Activated naive CD4-positive, alpha-beta T cell treated with anti-CD3 and anti-CD28 coated beads, Interleukin-2, amount 10 ng/mL, durations not matched to agents 7 days and 5 days (primary cell): ENCODE measurements around the gene SCFD2.
"Not testable (repeated sequence)": the region's sequence is repeated elsewhere in the genome, so short reads cannot be mapped to it uniquely, and the experiment has no call there.

ENCODE experiments used
- CTCF ChIA-PET: fragments of 350-600 bp; sonication (Branson Sonifier 250); formaldehyde crosslinking; loops from one replicate; lab custom pipeline; 2021; ENCODE audit warnings: antibody characterized with exemption; lab: Charles Lee
- DNase-seq: peaks from one replicate; pipeline ENCODE4 v3.0.0-alpha.2; 2020
- H3K27ac Mint-ChIP-seq: one replicate; pipeline ENCODE4 v1.8.0; 2021; ENCODE audit warnings: mild to moderate bottlenecking, moderate library complexity, mixed read lengths
- H3K27me3 Mint-ChIP-seq: one replicate; pipeline ENCODE4 v1.8.0; 2021; ENCODE audit warnings: mild to moderate bottlenecking, mixed read lengths
- H3K36me3 Mint-ChIP-seq: one replicate; pipeline ENCODE4 v1.8.0; 2021; ENCODE audit warnings: mixed read lengths
- H3K4me1 Mint-ChIP-seq: one replicate; pipeline ENCODE4 v1.8.0; 2021; ENCODE audit warnings: mixed read lengths
- H3K4me3 Mint-ChIP-seq: one replicate; pipeline ENCODE4 v1.8.0; 2021; ENCODE audit warnings: mild to moderate bottlenecking, moderate library complexity, mixed read lengths
- H3K9me3 Mint-ChIP-seq: one replicate; pipeline ENCODE4 v1.8.0; 2021; ENCODE audit warnings: mixed read lengths

SCFD2 gene

GRCh38 chr4:52842792-52843191 lies 523.1 kb downstream of the SCFD2 start:
- Mint-ChIP-seq H3K36me3 (no peaks in the 10 kb centered on the region), H3K4me3 (no peak overlapping the region), H3K27ac (no peak overlapping the region), H3K27me3 (peaks cover 12% of the 10 kb centered on the region), H3K9me3 (no peaks in the 10 kb centered on the region), H3K4me1 (peaks cover 2% of the 10 kb centered on the region)
- CTCF ChIA-PET = no interaction called here
- DNase-seq = no peak

GRCh38 chr4:52841682-52842456 lies 524.0 kb downstream of the SCFD2 start:
- DNase-seq = no peak
- H3K9me3 Mint-ChIP-seq = no peaks in the 10 kb centered on the region
- CTCF ChIA-PET = no interaction called here

GRCh38 chr4:52840531-52841370 lies 525.1 kb downstream of the SCFD2 start:
- H3K27ac Mint-ChIP-seq = no peak overlapping the region

More at GRCh38 chr4:52841682-52842456, 524.0 kb downstream of the SCFD2 start:
- H3K4me3 Mint-ChIP-seq = no peak overlapping the region
- peaks cover 16% of the 10 kb centered on the region for H3K27me3 Mint-ChIP-seq
- no peak overlapping the region for H3K27ac Mint-ChIP-seq
- no peaks in the 10 kb centered on the region for H3K36me3 Mint-ChIP-seq
- peaks cover 2% of the 10 kb centered on the region for H3K4me1 Mint-ChIP-seq

GRCh38 chr4:52838729-52839586 lies 526.9 kb downstream of the SCFD2 start:
- DNase-seq = no peak
- CTCF ChIA-PET = interaction anchor here (0.6 kb wide), 1 partner anchor 191 kb away, joined by 5 read pairs; no protein-coding TSS in a partner anchor
- no peaks in the 10 kb centered on the region for H3K9me3 Mint-ChIP-seq
- H3K36me3 Mint-ChIP-seq = no peaks in the 10 kb centered on the region
- no peak overlapping the region for H3K27ac Mint-ChIP-seq
- H3K4me3 Mint-ChIP-seq = no peak overlapping the region
- peaks cover 2% of the 10 kb centered on the region for H3K4me1 Mint-ChIP-seq
- H3K27me3 Mint-ChIP-seq = peaks cover 15% of the 10 kb centered on the region

More at GRCh38 chr4:52840531-52841370, 525.1 kb downstream of the SCFD2 start:
- H3K4me3 Mint-ChIP-seq = no peak overlapping the region
- H3K9me3 Mint-ChIP-seq = no peaks in the 10 kb centered on the region
- H3K36me3 Mint-ChIP-seq = no peaks in the 10 kb centered on the region
- CTCF ChIA-PET = no interaction called here
- H3K27me3 Mint-ChIP-seq = peaks cover 16% of the 10 kb centered on the region
- H3K4me1 Mint-ChIP-seq = peaks cover 2% of the 10 kb centered on the region
- DNase-seq = no peak

GRCh38 chr4:52837716-52838558 lies 527.9 kb downstream of the SCFD2 start:
- Mint-ChIP-seq H3K27ac (no peak overlapping the region), H3K4me1 (no peaks in the 10 kb centered on the region), H3K9me3 (no peaks in the 10 kb centered on the region), H3K36me3 (no peaks in the 10 kb centered on the region), H3K27me3 (peaks cover 13% of the 10 kb centered on the region), H3K4me3 (no peak overlapping the region)
- CTCF ChIA-PET = interaction anchor here (0.6 kb wide), 1 partner anchor 192 kb away, joined by 5 read pairs; no protein-coding TSS in a partner anchor
- no peak for DNase-seq

- Mint-ChIP-seq H3K4me1 (no peaks in the 10 kb centered on the region), H3K27me3 (peaks cover 19% of the 10 kb centered on the region), H3K4me3 (no peak overlapping the region), H3K9me3 (no peaks in the 10 kb centered on the region), H3K36me3 (no peaks in the 10 kb centered on the region), H3K27ac (no peak overlapping the region)
- CTCF ChIA-PET = no interaction called here
- DNase-seq = no peak
Observed at GRCh38 chr4:52836678-52837077, 529.2 kb downstream of the SCFD2 start.

GRCh38 chr4:52836120-52836519 lies 529.7 kb downstream of the SCFD2 start:
- no peak overlapping the region for H3K27ac Mint-ChIP-seq
- H3K4me3 Mint-ChIP-seq = no peak overlapping the region
- no peaks in the 10 kb centered on the region for H3K36me3 Mint-ChIP-seq
- DNase-seq = no peak
- H3K4me1 Mint-ChIP-seq = no peaks in the 10 kb centered on the region
- CTCF ChIA-PET = no interaction called here
- H3K27me3 Mint-ChIP-seq = peaks cover 19% of the 10 kb centered on the region
- no peaks in the 10 kb centered on the region for H3K9me3 Mint-ChIP-seq

GRCh38 chr4:52834641-52835456 lies 531.0 kb downstream of the SCFD2 start:
- CTCF ChIA-PET, H3K4me3 Mint-ChIP-seq, H3K27ac Mint-ChIP-seq, DNase-seq, H3K9me3 Mint-ChIP-seq, H3K4me1 Mint-ChIP-seq, H3K36me3 Mint-ChIP-seq: not testable (repeated sequence)
- H3K27me3 Mint-ChIP-seq = peaks cover 16% of the 10 kb centered on the region

- H3K4me1 Mint-ChIP-seq = no peaks in the 10 kb centered on the region
- peaks cover 16% of the 10 kb centered on the region for H3K27me3 Mint-ChIP-seq
- H3K27ac Mint-ChIP-seq = no peak overlapping the region
- no peaks in the 10 kb centered on the region for H3K9me3 Mint-ChIP-seq
- H3K36me3 Mint-ChIP-seq = no peaks in the 10 kb centered on the region
- no peak for DNase-seq
- no peak overlapping the region for H3K4me3 Mint-ChIP-seq
- CTCF ChIA-PET = no interaction called here
Observed at GRCh38 chr4:52833941-52834525, 531.8 kb downstream of the SCFD2 start.

GRCh38 chr4:52825460-52826090 lies 540.3 kb downstream of the SCFD2 start:
- Mint-ChIP-seq H3K9me3 (peaks cover 8% of the 10 kb centered on the region), H3K36me3 (no peaks in the 10 kb centered on the region), H3K4me1 (peaks cover 36% of the 10 kb centered on the region), H3K4me3 (no peak overlapping the region), H3K27me3 (no peaks in the 10 kb centered on the region), H3K27ac (no peak overlapping the region)
- DNase-seq = no peak
- CTCF ChIA-PET = interaction anchor here (1.3 kb wide), 1 partner anchor 86 kb away, joined by 5 read pairs; no protein-coding TSS in a partner anchor

- CTCF ChIA-PET = interaction anchor here (1.3 kb wide), 1 partner anchor 87 kb away, joined by 5 read pairs; no protein-coding TSS in a partner anchor
- H3K36me3 Mint-ChIP-seq = no peaks in the 10 kb centered on the region
Observed at GRCh38 chr4:52824603-52825459, 541.0 kb downstream of the SCFD2 start.

More at GRCh38 chr4:52824603-52825459, 541.0 kb downstream of the SCFD2 start:
- DNase-seq = no peak
- Mint-ChIP-seq H3K27me3 (no peaks in the 10 kb centered on the region), H3K4me3 (no peak overlapping the region), H3K9me3 (peaks cover 8% of the 10 kb centered on the region), H3K4me1 (peaks cover 36% of the 10 kb centered on the region), H3K27ac (no peak overlapping the region)
